ENCODE data around the gene LBP.

Gene LBP

DNA sequence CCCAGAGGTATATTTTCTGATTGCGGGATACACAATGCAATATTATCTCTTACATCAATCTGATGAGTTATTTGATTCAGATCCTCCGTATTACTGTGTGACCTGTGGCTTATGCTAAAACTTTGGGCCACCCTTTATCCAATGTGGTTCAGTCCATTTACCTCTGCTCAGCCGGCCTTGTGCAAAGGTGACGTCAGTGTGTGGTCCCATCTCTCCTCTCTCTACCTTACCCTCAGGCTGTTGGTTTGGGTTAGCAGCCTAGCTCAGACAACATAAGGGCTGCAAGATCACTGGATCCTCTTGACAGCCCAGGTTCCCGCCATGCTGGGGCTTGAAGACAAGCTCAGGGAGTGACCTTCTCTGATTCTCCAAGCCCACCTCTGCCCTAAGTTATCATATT lies 55.8 kb downstream of the LBP start:
- no peak for DNase-seq

GRCh38 chr20:38402816-38403215 lies 56.5 kb downstream of the LBP start:
- DNase-seq: no peak

GRCh38 chr20:38404016-38404415 lies 57.7 kb downstream of the LBP start:
- DNase-seq: no peak

GRCh38 chr20:38405132-38405531 lies 58.9 kb downstream of the LBP start:
- peak; percentile 15 for DNase-seq

DNA sequence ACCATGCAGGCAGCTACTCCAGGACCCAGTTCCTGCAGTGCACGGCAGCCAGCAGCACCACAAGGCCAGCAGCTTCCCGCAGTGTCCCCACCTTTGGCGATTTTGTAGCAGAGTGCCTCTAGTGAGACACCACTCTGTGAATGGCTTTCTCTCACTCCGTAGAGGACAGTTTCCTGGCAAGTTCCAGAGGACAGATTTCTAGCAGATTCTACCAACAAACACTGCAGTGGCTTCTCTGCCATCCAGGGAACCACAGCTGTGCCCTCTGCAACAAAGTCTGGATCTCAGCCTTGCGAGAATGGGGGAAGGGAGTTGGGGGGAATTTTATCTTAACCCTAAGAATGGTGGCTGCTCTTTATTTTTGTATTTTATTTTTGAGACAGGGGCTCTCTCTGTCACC lies 60.2 kb downstream of the LBP start:
- peak; percentile 15 for DNase-seq

- peak; percentile 1 for DNase-seq
These were observed 61.0 kb downstream of the LBP start for GRCh38 chr20:38407321-38407720.

- DNase-seq: peak; percentile 3
These were observed 61.5 kb downstream of the LBP start for GRCh38 chr20:38407822-38408221.

GRCh38 chr20:38412877-38413577 lies 66.7 kb downstream of the LBP start:
- DNase-seq: peak; percentile 14

DNA sequence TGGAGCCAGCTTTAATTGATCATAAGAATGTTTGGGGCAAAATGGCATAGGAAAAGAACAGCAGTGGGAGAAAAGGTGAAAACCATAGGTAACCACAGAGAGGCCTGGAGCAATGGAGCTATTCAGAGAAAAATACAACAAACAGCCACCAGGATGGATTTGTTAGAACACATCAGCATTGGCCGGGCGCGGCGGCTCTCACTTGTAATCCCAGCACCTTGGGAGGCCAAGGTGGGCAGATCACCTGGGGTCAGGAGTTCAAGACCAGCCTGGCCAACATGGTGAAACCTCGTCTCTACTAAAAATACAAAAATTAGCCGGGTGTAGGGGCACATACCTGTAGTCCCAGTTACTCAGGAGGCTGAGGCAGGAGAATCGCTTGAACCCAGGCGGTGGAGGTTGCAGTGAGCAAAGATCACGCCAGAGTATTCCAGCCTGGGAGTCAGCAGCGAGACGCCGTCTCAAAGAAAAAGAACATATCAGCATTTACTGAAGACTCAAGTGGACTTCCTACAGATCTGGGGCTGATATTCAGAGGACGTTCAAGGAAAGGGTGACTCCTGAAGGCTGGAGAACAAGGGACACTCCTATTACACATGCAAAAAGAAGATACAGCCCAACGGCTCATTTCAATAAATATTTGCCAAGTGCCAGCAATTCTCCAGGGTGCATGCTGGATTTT lies 68.6 kb downstream of the LBP start:
- peak; percentile 7 for DNase-seq

GRCh38 chr20:38418509-38419204 lies 72.4 kb downstream of the LBP start:
- no peak for DNase-seq

DNA sequence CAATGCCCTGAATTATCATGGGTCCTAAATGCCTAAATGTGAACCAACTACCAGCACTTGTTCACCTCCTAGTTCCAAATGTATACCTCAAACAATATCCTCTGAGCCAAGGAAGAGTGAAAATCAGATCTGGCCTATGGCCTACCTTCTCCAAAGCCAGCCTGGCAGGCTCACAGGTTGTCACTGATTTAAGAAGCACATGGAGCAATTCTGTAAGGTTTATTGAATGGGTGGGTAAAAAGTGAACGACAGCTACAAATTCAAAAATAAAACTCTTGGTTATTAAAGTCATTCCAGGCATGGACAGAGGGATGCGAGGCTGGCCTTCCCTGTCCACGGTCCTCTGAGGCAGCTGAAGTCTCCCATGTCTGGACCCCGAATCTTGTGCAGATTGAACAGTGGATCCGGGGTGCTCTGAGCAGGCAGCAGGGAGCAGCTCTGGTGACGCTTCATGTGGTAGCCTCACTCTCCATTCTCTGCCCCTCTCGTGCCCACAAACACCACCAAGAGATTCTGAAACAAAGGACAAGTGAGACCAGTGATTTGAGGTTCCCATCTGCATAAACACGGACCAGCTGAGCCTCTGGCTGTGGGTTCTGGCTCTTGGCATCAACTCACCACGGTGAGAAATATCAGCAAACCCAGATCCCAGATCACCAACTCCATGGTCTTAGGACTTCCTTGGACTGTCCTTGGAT lies 74.3 kb downstream of the LBP start:
- DNase-seq: no peak

DNA sequence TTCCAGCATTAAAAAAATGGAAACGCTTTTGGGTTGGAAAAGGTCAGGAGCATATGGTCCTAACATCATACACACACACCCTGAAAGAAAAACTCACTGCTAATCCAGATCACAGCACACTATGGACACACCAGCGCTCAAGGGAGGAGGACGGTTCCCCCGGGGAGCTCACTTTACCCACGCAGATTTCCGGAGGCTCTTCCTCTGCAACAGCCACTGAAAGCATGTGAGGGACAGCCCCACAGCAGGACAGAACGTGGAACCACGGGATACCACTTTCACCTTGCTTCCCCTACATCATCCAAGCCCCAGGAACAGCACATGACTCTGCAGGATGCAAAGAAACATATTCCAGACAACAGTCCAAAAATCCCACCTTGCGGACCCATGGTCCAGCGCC lies 75.6 kb downstream of the LBP start:
- no peak for DNase-seq

DNA sequence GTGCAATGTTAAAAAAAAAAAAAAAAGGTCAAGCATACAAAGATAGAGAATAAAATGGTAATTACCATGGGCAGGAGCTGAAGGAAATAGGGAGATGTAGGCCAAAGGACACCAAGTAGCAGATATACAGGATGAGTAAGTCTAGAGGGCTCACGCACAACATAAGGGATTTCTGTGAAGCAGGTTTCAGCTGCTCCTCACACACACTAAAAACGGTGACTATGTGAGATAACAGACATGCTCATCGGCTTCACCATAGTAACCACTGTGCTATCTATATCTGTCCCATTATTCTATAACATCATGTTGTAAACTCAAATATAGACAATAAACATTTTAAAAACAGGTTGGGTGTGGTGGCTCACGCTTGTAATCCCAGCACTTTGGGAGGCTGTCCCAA lies 77.3 kb downstream of the LBP start:
- no peak for DNase-seq

DNA sequence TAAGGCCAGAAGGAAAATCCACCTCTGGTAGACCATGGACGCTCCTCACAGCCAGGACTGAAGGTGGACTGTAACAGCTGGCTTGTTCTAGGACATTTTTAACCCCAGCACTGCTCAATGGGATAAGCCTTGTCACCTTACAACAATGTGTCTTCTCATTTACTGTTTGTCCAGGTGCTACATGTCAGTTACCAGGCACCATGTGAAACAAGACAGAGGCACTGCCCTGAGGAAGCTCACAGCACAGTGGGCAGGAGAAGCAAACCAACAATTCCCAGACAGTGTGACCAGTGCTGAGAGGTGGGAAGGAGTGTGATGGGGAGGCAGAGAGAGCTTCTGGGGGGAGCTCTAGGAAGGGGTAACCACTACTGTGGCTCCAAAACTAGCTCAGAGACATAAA lies 78.1 kb downstream of the LBP start:
- no peak for DNase-seq

GRCh38 chr20:38426006-38426897 lies 80.0 kb downstream of the LBP start:
- DNase-seq: peak; percentile 55
